IMR-90 (cell line): ENCODE results near the gene NRCAM. TPM values are rescaled to one million over a fixed set of nuclear protein-coding genes. Genes with fewer than 3 reads are reported as not detected.

Source experiments
- ATAC-seq: fragments of 200-7000 bp; cut with Tn5 transposase; 2 replicates; pipeline ENCODE4 v1.9.1; 2020; ENCODE audit warnings: low read depth, mild to moderate bottlenecking, moderate library complexity
- BruUV-seq: library from RNA; stranded (reverse); fragments of 400-500 nt; replicated peaks from 2 replicates; lab custom pipeline; 2021; lab: Mats Ljungman, UMichigan
- CTCF ChIA-PET: fragments of 300-600 bp; formaldehyde crosslinking; extraction: SDS; loops from one replicate; lab custom pipeline; 2021; ENCODE audit warnings: antibody characterized with exemption; lab: Yijun Ruan, JAX
- POLR2A ChIA-PET: fragments of 300-600 bp; sonication (Branson Sonifier 250); formaldehyde crosslinking; loops from one replicate; lab custom pipeline; 2022; ENCODE audit warnings: antibody characterized with exemption; ENCODE audit not compliant: unreplicated experiment; lab: Charles Lee
- DNase-seq: peaks from one replicate; pipeline ENCODE4 v3.0.0; 2013
- H2AFZ ChIP-seq: replicated peaks from 2 replicates; pipeline ENCODE3; 2013; ENCODE audit warnings: low read length, mild to moderate bottlenecking; ENCODE audit not compliant: poor library complexity
- H2AK5ac ChIP-seq: 2 replicates; pipeline ENCODE4 v1.6.1; 2013; ENCODE audit warnings: low read depth, low read length, inconsistent platforms
- H2AK9ac ChIP-seq: replicated peaks from 2 replicates; pipeline ENCODE3; 2013; ENCODE audit warnings: mild to moderate bottlenecking, low read depth, low read length, moderate library complexity; ENCODE audit not compliant: poor library complexity
- H2BK120ac ChIP-seq: 2 replicates; pipeline ENCODE4 v1.6.1; 2013; ENCODE audit warnings: low read depth, low read length, inconsistent platforms
- H2BK15ac ChIP-seq: 3 replicates; pipeline ENCODE4 v1.6.1; 2013; ENCODE audit warnings: low read depth, low read length, inconsistent platforms
- H2BK20ac ChIP-seq: 2 replicates; pipeline ENCODE4 v1.6.1; 2013; ENCODE audit warnings: low read depth, mild to moderate bottlenecking, inconsistent platforms, low read length, moderate library complexity
- H2BK5ac ChIP-seq: 2 replicates; pipeline ENCODE4 v1.6.1; 2013; ENCODE audit warnings: mild to moderate bottlenecking, low read depth, low read length, inconsistent platforms; ENCODE audit not compliant: poor library complexity, severe bottlenecking
- H3K14ac ChIP-seq: replicated peaks from 2 replicates; pipeline ENCODE4 v1.6.1; 2013; ENCODE audit warnings: low read depth, low read length, inconsistent platforms
- H3K18ac ChIP-seq: 2 replicates; pipeline ENCODE4 v1.6.1; 2013; ENCODE audit warnings: low read depth, low read length, control low read depth
- H3K23ac ChIP-seq: 2 replicates; pipeline ENCODE4 v1.6.1; 2013; ENCODE audit warnings: low read depth, low read length, inconsistent platforms
- H3K27ac ChIP-seq: 2 replicates; pipeline ENCODE4 v1.5.1; 2013; ENCODE audit warnings: mild to moderate bottlenecking, control low read depth, low read length; ENCODE audit not compliant: insufficient read depth
- H3K27me3 ChIP-seq: 2 replicates; pipeline ENCODE4 v1.6.1; 2013; ENCODE audit warnings: low read length; ENCODE audit not compliant: control insufficient read depth, insufficient read depth
- H3K36me3 ChIP-seq: 2 replicates; pipeline ENCODE4 v1.6.1; 2013; ENCODE audit warnings: low read length, mixed read lengths; ENCODE audit not compliant: control insufficient read depth, insufficient read depth
- H3K4ac ChIP-seq: 2 replicates; pipeline ENCODE4 v1.6.1; 2013; ENCODE audit warnings: low read depth, low read length, inconsistent platforms
- H3K4me1 ChIP-seq: 2 replicates; pipeline ENCODE4 v1.6.1; 2013; ENCODE audit warnings: low read length, mixed read lengths; ENCODE audit not compliant: control insufficient read depth, insufficient read depth
- H3K4me2 ChIP-seq: 2 replicates; pipeline ENCODE4 v1.6.1; 2013; ENCODE audit warnings: low read depth, mild to moderate bottlenecking, control low read depth, low read length, moderate library complexity
- H3K4me3 ChIP-seq: 2 replicates; pipeline ENCODE4 v1.5.1; 2013; ENCODE audit warnings: low read depth, mild to moderate bottlenecking, control low read depth, low read length, moderate library complexity; ENCODE audit not compliant: insufficient read depth
- H3K56ac ChIP-seq: 2 replicates; pipeline ENCODE4 v1.6.1; 2013; ENCODE audit warnings: low read length, inconsistent platforms; ENCODE audit not compliant: insufficient read depth; ENCODE audit errors: extremely low read depth
- H3K79me1 ChIP-seq, 2 experiments: 2 replicates each; pipeline ENCODE4 v1.6.1; 2013; ENCODE audit warnings: low read length in 2 of 2, inconsistent platforms in 1 of 2, low read depth in 1 of 2
- H3K9ac ChIP-seq: 2 replicates; pipeline ENCODE4 v1.6.1; 2013; ENCODE audit warnings: low read depth, low read length, control low read depth
- H3K9me1 ChIP-seq: 2 replicates; pipeline ENCODE4 v1.6.1; 2013; ENCODE audit warnings: low read length, inconsistent platforms; ENCODE audit not compliant: insufficient read depth
- H3K9me3 ChIP-seq: 2 replicates; pipeline ENCODE4 v1.6.1; 2013; ENCODE audit warnings: low read length; ENCODE audit not compliant: control insufficient read depth, insufficient read depth
- H4K20me1 ChIP-seq: 2 replicates; pipeline ENCODE4 v1.6.1; 2013; ENCODE audit warnings: low read length, inconsistent platforms; ENCODE audit not compliant: insufficient read depth
- H4K5ac ChIP-seq: 2 replicates; pipeline ENCODE4 v1.6.1; 2013; ENCODE audit warnings: mild to moderate bottlenecking, low read depth, low read length, control low read depth
- H4K8ac ChIP-seq, 2 experiments: 2 replicates each; pipeline ENCODE4 v1.6.1; 2013; ENCODE audit warnings: low read depth in 2 of 2, low read length in 2 of 2, control low read depth in 1 of 2, inconsistent platforms in 1 of 2
- H4K91ac ChIP-seq: 2 replicates; pipeline ENCODE4 v1.6.1; 2013; ENCODE audit warnings: low read depth, low read length, inconsistent platforms; ENCODE audit not compliant: insufficient read depth
- BHLHE40 ChIP-seq: fragments of 150-350 bp; IDR thresholded peaks from 2 replicates; pipeline ENCODE4 v1.6.1; 2016; ENCODE audit warnings: mild to moderate bottlenecking, low read depth, low read length
- CHD1 ChIP-seq: IDR thresholded peaks from 2 replicates; pipeline ENCODE4 v1.6.1; 2012; ENCODE audit warnings: low read depth, low read length, improper control_type of control experiment
- MAFK ChIP-seq: IDR thresholded peaks from 2 replicates; pipeline ENCODE4 v1.6.1; 2012; ENCODE audit warnings: low read depth, low read length, improper control_type of control experiment
- MAZ ChIP-seq: IDR thresholded peaks from 2 replicates; pipeline ENCODE4 v1.6.1; 2012; ENCODE audit warnings: low read depth, mild to moderate bottlenecking, low read length, improper control_type of control experiment, moderate library complexity, borderline replicate concordance
- MXI1 ChIP-seq: IDR thresholded peaks from 2 replicates; pipeline ENCODE4 v1.6.1; 2012; ENCODE audit warnings: low read depth, mild to moderate bottlenecking, low read length, moderate library complexity, borderline replicate concordance
- POLR2A ChIP-seq: IDR thresholded peaks from 2 replicates; pipeline ENCODE4 v1.6.1; 2012; ENCODE audit warnings: mild to moderate bottlenecking, low read depth, low read length
- RAD21 ChIP-seq: IDR thresholded peaks from 2 replicates; pipeline ENCODE4 v1.6.1; 2012; ENCODE audit warnings: low read length, improper control_type of control experiment
- RCOR1 ChIP-seq: IDR thresholded peaks from 2 replicates; pipeline ENCODE4 v1.6.1; 2012; ENCODE audit warnings: mild to moderate bottlenecking, low read length, improper control_type of control experiment; ENCODE audit not compliant: insufficient replicate concordance
- RFX5 ChIP-seq: IDR thresholded peaks from 2 replicates; pipeline ENCODE4 v1.8.0; 2012; ENCODE audit warnings: low read depth, mild to moderate bottlenecking, low read length, moderate library complexity
- USF2 ChIP-seq: fragments of 150-350 bp; IDR thresholded peaks from 2 replicates; pipeline ENCODE4 v1.6.1; 2017; ENCODE audit warnings: mild to moderate bottlenecking, antibody characterized with exemption, low read length, low read depth
- WGBS, 2 experiments: methylation state at CpG; one replicate each; pipeline versions ENCODE4 v1.1.5 to v1.1.7; 2013; ENCODE audit warnings: missing lambda C conversion rate in 2 of 2; ENCODE audit not compliant: insufficient read length in 1 of 2; ENCODE audit errors: extremely low coverage in 2 of 2; 5-methylcytosine and 5-hydroxymethylcytosine counted together
- dilution Hi-C: fragments of 300-500 bp; cut with HindIII; formaldehyde crosslinking; loops from one replicate; pipeline ENCODE4 v1.14.3; 2018; ENCODE audit warnings: low sequenced_read_pairs; ENCODE audit not compliant: unreplicated experiment
- in situ Hi-C: fragments of 300-500 bp; cut with MboI; formaldehyde crosslinking; loops from 3 replicates; pipeline ENCODE4 v1.14.3; 2019; ENCODE audit warnings: low sequenced_read_pairs, inconsistent platforms, mixed read lengths
- intact Hi-C: fragments of 100-400 bp; cut with micrococcal nuclease; formaldehyde crosslinking; loops from 2 replicates; pipeline ENCODE4 v1.10.0; 2022
- polyA plus RNA-seq, 3 experiments: library from polyadenylated mRNA; depleted of rRNA; stranded (reverse); fragments of >200 nt; gene quantifications; 2 replicates each; pipeline ENCODE4 v1.2.3, GENCODE V29; 2012; ENCODE audit warnings: low replicate concordance in 1 of 3
- total RNA-seq: library from RNA; depleted of rRNA; stranded (reverse); fragments of >200 nt; gene quantifications from 2 replicates; pipeline ENCODE4 v1.2.3, GENCODE V29; 2012

NRCAM gene
- total and polyA plus RNA-seq, 2 of the 4 experiments (the other 2 are of a cell fraction): 0.46 to 1.1 TPM

- H4K91ac ChIP-seq: no peak overlapping the region
- H3K9me1 ChIP-seq: no peaks in the 10 kb centered on the region
- ChIA-PET POLR2A (no interaction called here), CTCF (no interaction called here)
- no peaks in the 10 kb centered on the region for H3K4me1 ChIP-seq
- H3K9ac ChIP-seq: no peak overlapping the region
- intact Hi-C loops: no loop called here
- H3K14ac ChIP-seq: no peak overlapping the region
- H2AK9ac ChIP-seq: no peak overlapping the region
- H3K27me3 ChIP-seq: peaks cover 26% of the 10 kb centered on the region
- H3K23ac ChIP-seq: no peak overlapping the region
- no peak overlapping the region for H2BK15ac ChIP-seq
- in situ Hi-C loops: no loop called here
- BruUV-seq: no TSS peak
- no peak for TF ChIP-seq RCOR1
- no peak for TF ChIP-seq USF2
- no peak for TF ChIP-seq MXI1
- TF ChIP-seq MAZ: no peak
- TF ChIP-seq RAD21: no peak
- TF ChIP-seq MAFK: no peak
- no peak for TF ChIP-seq CHD1
- no peak for TF ChIP-seq POLR2A
- TF ChIP-seq RFX5: no peak
- no peak for TF ChIP-seq BHLHE40
- H3K18ac ChIP-seq: no peak overlapping the region
- H4K20me1 ChIP-seq: no peaks in the 10 kb centered on the region
- no peak overlapping the region for H3K4me2 ChIP-seq
- H2AK5ac ChIP-seq: no peak overlapping the region
- WGBS, 2 experiments: no CpG with 5 or more reads among the region's 4 CpGs
- H3K4ac ChIP-seq: no peak overlapping the region
- no peak overlapping the region for H4K5ac ChIP-seq
- H3K9me3 ChIP-seq: no peaks in the 10 kb centered on the region
- no peak overlapping the region for H3K27ac ChIP-seq
- no peak for ATAC-seq
- DNase-seq: no peak
- no peaks in the 10 kb centered on the region for H3K36me3 ChIP-seq
- no peak overlapping the region; the same call in 1 of the 2 replicates for H3K56ac ChIP-seq
- H3K4me3 ChIP-seq: no peak overlapping the region
- dilution Hi-C loops: no loop called here
- no peak overlapping the region for H2BK5ac ChIP-seq
- no peaks in the 10 kb centered on the region for H3K79me1 ChIP-seq
- H2BK120ac ChIP-seq: no peak overlapping the region
- H2BK20ac ChIP-seq: no peak overlapping the region
- H2AFZ ChIP-seq: no peak overlapping the region
- H4K8ac ChIP-seq: no peak overlapping the region
Observed at GRCh38 chr7:108202743-108203142, 253.5 kb downstream of the NRCAM start.
